ENCODE data around the gene CPZ. TPM values are rescaled to one million over a fixed set of nuclear protein-coding genes. Genes with fewer than 3 reads are reported as not detected.
"Not testable (repeated sequence)": the region's sequence is repeated elsewhere in the genome, so short reads cannot be mapped to it uniquely, and the experiment has no call there.

The CPZ gene
- total and polyA plus RNA-seq, 4 donors, result 11.9 to 82.0 (median 32.4) TPM

DNA sequence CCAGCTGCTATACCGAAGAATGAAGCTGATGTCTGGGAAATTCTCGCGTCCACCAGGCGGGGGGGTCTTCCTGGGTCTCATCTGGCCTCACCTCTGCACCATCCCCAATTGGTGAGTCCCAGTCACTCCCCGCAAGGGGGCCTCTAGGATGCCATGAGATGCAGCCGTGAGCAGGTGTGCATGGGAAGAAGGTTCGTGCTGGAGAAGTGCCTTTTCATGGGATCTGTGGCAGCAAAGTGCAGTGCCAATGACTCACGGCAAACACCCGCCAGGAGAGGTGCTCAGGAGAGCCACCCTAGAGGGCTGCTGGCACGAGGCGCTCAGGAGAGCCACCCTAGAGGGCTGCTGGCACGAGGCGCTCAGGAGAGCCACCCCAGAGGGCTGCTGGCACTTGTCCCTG lies 55.1 kb downstream of the CPZ start:
- Histone ChIP-seq H3K4me3 (ENCODE audit: low read depth, low read length) (no peak overlapping the region), H3K27me3 (ENCODE audit: control insufficient read depth, insufficient read depth, low read length) (peaks cover 11% of the 10 kb centered on the region), H3K27ac (ENCODE audit: low read depth, low read length) (no peak overlapping the region), H3K36me3 (ENCODE audit: control insufficient read depth, insufficient read depth, low read length) (no peaks in the 10 kb centered on the region), H3K4me1 (ENCODE audit: control insufficient read depth, insufficient read depth, low read length) (peaks cover 8% of the 10 kb centered on the region), H3K9me3 (ENCODE audit: control insufficient read depth, insufficient read depth, low read length) (no peaks in the 10 kb centered on the region)
- DNase-seq (ENCODE audit: low read depth in 4 of 6, low spot score in 6 of 6), result no peak
- 80% methylated on average over 9 of the region's 13 CpGs for WGBS (ENCODE audit: insufficient coverage)

- Histone ChIP-seq H3K4me3 (ENCODE audit: low read depth, low read length) (no peak overlapping the region), H3K4me1 (ENCODE audit: control insufficient read depth, insufficient read depth, low read length) (peaks cover 8% of the 10 kb centered on the region), H3K27me3 (ENCODE audit: control insufficient read depth, insufficient read depth, low read length) (peaks cover 11% of the 10 kb centered on the region), H3K27ac (ENCODE audit: low read depth, low read length) (no peak overlapping the region), H3K9me3 (ENCODE audit: control insufficient read depth, insufficient read depth, low read length) (no peaks in the 10 kb centered on the region), H3K36me3 (ENCODE audit: control insufficient read depth, insufficient read depth, low read length) (no peaks in the 10 kb centered on the region)
- 92% methylated on average over 2 of the region's 6 CpGs for WGBS (ENCODE audit: insufficient coverage)
- DNase-seq (ENCODE audit: low read depth in 4 of 6, low spot score in 6 of 6), result no peak
Observed at GRCh38 chr4:8648296-8648695, 55.7 kb downstream of the CPZ start.

GRCh38 chr4:8648816-8649630 lies 56.5 kb downstream of the CPZ start:
- Histone ChIP-seq H3K27me3 (ENCODE audit: control insufficient read depth, insufficient read depth, low read length) (peaks cover 11% of the 10 kb centered on the region), H3K9me3 (ENCODE audit: control insufficient read depth, insufficient read depth, low read length) (no peaks in the 10 kb centered on the region), H3K27ac (ENCODE audit: low read depth, low read length) (no peak overlapping the region), H3K4me3 (ENCODE audit: low read depth, low read length) (no peak overlapping the region), H3K4me1 (ENCODE audit: control insufficient read depth, insufficient read depth, low read length) (peaks cover 8% of the 10 kb centered on the region), H3K36me3 (ENCODE audit: control insufficient read depth, insufficient read depth, low read length) (no peaks in the 10 kb centered on the region)
- DNase-seq (ENCODE audit: low read depth in 4 of 6, low spot score in 6 of 6), result no peak
- WGBS (ENCODE audit: insufficient coverage), result 72% methylated on average over 21 of the region's 23 CpGs

GRCh38 chr4:8649631-8650361 lies 57.2 kb downstream of the CPZ start:
- WGBS (ENCODE audit: insufficient coverage), result 51% methylated on average over 21 of the region's 33 CpGs
- no peak for DNase-seq (ENCODE audit: low read depth in 4 of 6, low spot score in 6 of 6)

DNA sequence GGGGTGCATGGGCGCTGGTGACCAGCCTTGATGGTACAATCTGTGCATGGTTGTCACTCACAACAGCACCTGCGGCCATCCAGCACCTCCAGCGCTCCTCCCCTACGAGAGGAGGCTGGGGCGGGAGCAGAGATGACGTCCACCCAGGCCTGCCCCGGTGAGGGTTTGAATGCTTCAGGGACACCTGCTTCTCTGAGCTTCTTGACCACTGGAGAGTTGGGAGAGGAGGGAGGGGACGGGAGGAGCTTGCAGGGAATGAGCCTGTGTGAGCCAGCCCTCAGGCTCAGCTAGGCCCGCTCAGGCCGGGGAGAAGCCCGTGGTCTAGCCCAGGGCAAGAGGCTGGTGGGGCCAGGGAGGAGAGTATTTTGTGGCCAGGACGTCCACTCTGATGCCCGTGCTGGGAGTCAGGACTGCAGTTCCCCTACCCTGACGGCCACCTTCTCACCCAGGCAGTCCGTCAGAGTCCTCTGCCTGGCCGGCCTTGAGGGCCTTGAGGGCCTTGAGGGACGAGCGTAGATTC lies 59.2 kb downstream of the CPZ start:
- DNase-seq (ENCODE audit: low read depth in 4 of 6, low spot score in 6 of 6), result no peak
- Histone ChIP-seq H3K9me3 (ENCODE audit: control insufficient read depth, insufficient read depth, low read length) (no peaks in the 10 kb centered on the region), H3K27me3 (ENCODE audit: control insufficient read depth, insufficient read depth, low read length) (peaks cover 8% of the 10 kb centered on the region), H3K27ac (ENCODE audit: low read depth, low read length) (no peak overlapping the region), H3K36me3 (ENCODE audit: control insufficient read depth, insufficient read depth, low read length) (no peaks in the 10 kb centered on the region), H3K4me3 (ENCODE audit: low read depth, low read length) (no peak overlapping the region), H3K4me1 (ENCODE audit: control insufficient read depth, insufficient read depth, low read length) (peaks cover 1% of the 10 kb centered on the region)
- WGBS (ENCODE audit: insufficient coverage), result 90% methylated on average over 18 of the region's 18 CpGs

More at GRCh38 chr4:8649631-8650361, 57.2 kb downstream of the CPZ start:
- Histone ChIP-seq H3K4me3 (ENCODE audit: low read depth, low read length) (no peak overlapping the region), H3K9me3 (ENCODE audit: control insufficient read depth, insufficient read depth, low read length) (no peaks in the 10 kb centered on the region), H3K27ac (ENCODE audit: low read depth, low read length) (no peak overlapping the region), H3K27me3 (ENCODE audit: control insufficient read depth, insufficient read depth, low read length) (peaks cover 11% of the 10 kb centered on the region), H3K4me1 (ENCODE audit: control insufficient read depth, insufficient read depth, low read length) (peaks cover 8% of the 10 kb centered on the region), H3K36me3 (ENCODE audit: control insufficient read depth, insufficient read depth, low read length) (no peaks in the 10 kb centered on the region)

DNA sequence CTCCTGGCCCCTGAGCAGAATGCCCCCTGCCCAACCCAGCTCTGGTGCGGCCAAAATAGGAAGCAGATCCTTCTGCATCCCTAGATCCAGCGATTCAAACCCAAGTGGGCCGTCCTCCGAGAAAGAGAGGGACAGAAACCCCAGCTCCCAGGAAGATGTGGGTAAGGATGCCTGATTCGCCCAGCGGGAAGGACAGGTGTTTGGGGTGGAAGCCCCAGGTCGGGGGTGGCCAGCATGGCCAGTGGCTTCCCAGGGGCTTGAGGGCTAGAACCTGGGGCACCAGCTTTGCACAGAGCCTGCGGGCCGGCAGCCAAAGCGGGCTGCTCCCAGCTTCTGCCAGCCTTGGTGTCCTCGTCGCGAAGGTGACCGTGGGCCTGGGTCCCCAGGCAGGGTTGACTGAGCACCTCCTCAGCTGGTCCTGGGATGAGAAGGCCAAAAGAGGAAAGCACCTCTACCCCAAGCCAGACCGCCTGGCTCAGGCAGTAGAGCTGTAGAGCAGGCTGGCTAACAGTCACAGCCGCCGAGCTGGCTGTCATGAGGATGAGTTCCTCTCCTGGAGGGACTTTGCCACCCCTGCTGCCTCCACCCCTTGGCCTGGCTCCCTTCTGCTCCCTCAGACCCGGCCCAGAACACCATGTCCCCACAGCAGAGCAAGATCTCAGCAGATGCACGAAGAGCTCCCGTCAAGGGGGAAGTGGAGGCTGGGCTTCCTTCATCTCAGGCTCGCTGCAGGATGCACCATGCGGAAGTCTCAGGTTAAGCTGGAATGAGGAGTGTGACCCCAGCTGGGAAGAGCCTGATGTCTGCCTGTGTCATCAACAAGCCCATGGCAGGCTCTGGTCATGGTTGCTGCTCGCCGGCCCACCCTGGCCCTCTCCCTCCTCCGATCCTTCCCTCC lies 59.9 kb downstream of the CPZ start:
- Histone ChIP-seq H3K27ac (ENCODE audit: low read depth, low read length) (no peak overlapping the region), H3K36me3 (ENCODE audit: control insufficient read depth, insufficient read depth, low read length) (no peaks in the 10 kb centered on the region), H3K9me3 (ENCODE audit: control insufficient read depth, insufficient read depth, low read length) (no peaks in the 10 kb centered on the region), H3K4me3 (ENCODE audit: low read depth, low read length) (no peak overlapping the region), H3K4me1 (ENCODE audit: control insufficient read depth, insufficient read depth, low read length) (no peaks in the 10 kb centered on the region), H3K27me3 (ENCODE audit: control insufficient read depth, insufficient read depth, low read length) (peaks cover 7% of the 10 kb centered on the region)
- DNase-seq (ENCODE audit: low read depth in 4 of 6, low spot score in 6 of 6), result no peak
- 82% methylated on average over 24 of the region's 25 CpGs for whole genome bisulfite sequencing (ENCODE audit: insufficient coverage)

GRCh38 chr4:8653326-8654000 lies 60.9 kb downstream of the CPZ start:
- Histone ChIP-seq H3K27ac (ENCODE audit: low read depth, low read length) (no peak overlapping the region), H3K27me3 (ENCODE audit: control insufficient read depth, insufficient read depth, low read length) (peaks cover 5% of the 10 kb centered on the region), H3K4me1 (ENCODE audit: control insufficient read depth, insufficient read depth, low read length) (no peaks in the 10 kb centered on the region), H3K4me3 (ENCODE audit: low read depth, low read length) (no peak overlapping the region), H3K36me3 (ENCODE audit: control insufficient read depth, insufficient read depth, low read length) (no peaks in the 10 kb centered on the region), H3K9me3 (ENCODE audit: control insufficient read depth, insufficient read depth, low read length) (no peaks in the 10 kb centered on the region)
- DNase-seq (ENCODE audit: low read depth in 4 of 6, low spot score in 6 of 6), result no peak
- 77% methylated on average over 21 of the region's 22 CpGs for WGBS (ENCODE audit: insufficient coverage)

- H3K9me3 ChIP-seq (ENCODE audit: control insufficient read depth, insufficient read depth, low read length); DNase-seq (ENCODE audit: low read depth in 4 of 6, low spot score in 6 of 6); H3K27me3 ChIP-seq (ENCODE audit: control insufficient read depth, insufficient read depth, low read length); H3K27ac ChIP-seq (ENCODE audit: low read depth, low read length); H3K36me3 ChIP-seq (ENCODE audit: control insufficient read depth, insufficient read depth, low read length); H3K4me3 ChIP-seq (ENCODE audit: low read depth, low read length); H3K4me1 ChIP-seq (ENCODE audit: control insufficient read depth, insufficient read depth, low read length): not testable (repeated sequence)
- WGBS (ENCODE audit: insufficient coverage), result no CpG with 5 or more reads among the region's 5 CpGs
Observed at GRCh38 chr4:8654139-8654538, 61.6 kb downstream of the CPZ start.
